Psoas muscle (tissue), 8 donors: ENCODE measurements around the gene CDKAL1. TPM values are rescaled to one million over a fixed set of nuclear protein-coding genes. Genes with fewer than 3 reads are reported as not detected.

Experiments
- ATAC-seq, 4 donors: fragments of 200-7000 bp; cut with Tn5 transposase; one replicate each; pipeline ENCODE4 v1.9.1; 2020; ENCODE audit warnings: moderate library complexity in 3 of 4, mild to moderate bottlenecking in 2 of 4
- DNase-seq, 2 donors: peaks; one replicate each; pipeline ENCODE4 v3.0.0-alpha.2; 2020
- H3K27ac ChIP-seq: fragments of 200-600 bp; one replicate; pipeline ENCODE4 v1.8.0; 2022
- H3K27me3 ChIP-seq, 3 donors: fragments of 200-600 bp in 1 of 3; one replicate each; pipeline versions ENCODE4 v1.6.1 to v1.8.0; 2013 to 2022; ENCODE audit warnings: low read length in 2 of 3, mild to moderate bottlenecking in 2 of 3, moderate library complexity in 1 of 3; ENCODE audit not compliant: insufficient read depth in 3 of 3
- H3K36me3 ChIP-seq, 2 donors: fragments of 200-600 bp in 1 of 2; one replicate each; pipeline versions ENCODE4 v1.6.1 to v1.8.0; 2013 to 2022; ENCODE audit warnings: low read depth in 1 of 2, mild to moderate bottlenecking in 1 of 2, moderate library complexity in 1 of 2; ENCODE audit not compliant: insufficient read depth in 1 of 2
- H3K4me1 ChIP-seq: fragments of 200-600 bp; one replicate; pipeline ENCODE4 v1.8.0; 2022
- H3K4me3 ChIP-seq: fragments of 200-600 bp; one replicate; pipeline ENCODE4 v1.8.0; 2022; ENCODE audit warnings: mild to moderate bottlenecking
- H3K9me3 ChIP-seq: fragments of 200-600 bp; one replicate; pipeline ENCODE4 v1.8.0; 2022
- CTCF ChIP-seq: fragments of 200-600 bp; IDR thresholded peaks from one replicate; pipeline ENCODE4 v1.8.0; 2022; ENCODE audit warnings: antibody characterized with exemption
- WGBS, 3 donors: extraction: QIAGEN DNeasy Blood & Tissue Kit; methylation state at CpG; one replicate each; pipeline versions ENCODE4 v1.1.6 to v1.1.7; 2013; 5-methylcytosine and 5-hydroxymethylcytosine counted together
- intact Hi-C, 2 donors: fragments of 100-400 bp; cut with DNase I; formaldehyde crosslinking; loops; one replicate each; pipeline versions ENCODE4 v1.11.0 to v1.14.2; 2022
- polyA plus RNA-seq, 3 donors: library from polyadenylated mRNA; stranded (reverse); fragments of 200-250 nt; gene quantifications; one replicate each; pipeline ENCODE4 v1.2.3, GENCODE V29; 2013
- total RNA-seq, 4 donors: library from RNA; stranded (reverse); fragmentation: NEBNext Ultra II Directional in 2 of 4; extraction: Animal tissue kit (Norgen Biotek cat#: 25700) in 2 of 4; gene quantifications; one replicate each; pipeline versions ENCODE4 v1.2.1 to v1.2.4, GENCODE V29; 2021 to 2023
- donor health status: healthy with polysubstance abuse.
- donor health status: DM: no; HTN: no; CAD: no; lungs with moderate emphysema.
- donor health status: Bipolar disorder and iron deficiency.
- donor health status: healthy.
- donor health status: DM: yes; HTN: yes; CAD: no.
- donor health status: DM: no; HTN: no; CAD: no.
- donor health status: DM: no; HTN: no; CAD: no.
- donor health status: DM: yes; HTN: yes; CAD: no.

CDKAL1 gene
- total and polyA plus RNA-seq, 7 donors: 4.5 to 16.1 (median 12.9) TPM

- TF ChIP-seq CTCF: no peak
- no peak overlapping the region for H3K4me3 ChIP-seq
Measured at GRCh38 chr6:21143645-21144044, 609.4 kb downstream of the CDKAL1 start.

GRCh38 chr6:21144928-21145327 lies 610.7 kb downstream of the CDKAL1 start:
- ATAC-seq: no peak
- no peak for TF ChIP-seq CTCF
- no peak overlapping the region for H3K4me3 ChIP-seq
- no peak for DNase-seq
- no peaks in the 10 kb centered on the region for H3K9me3 ChIP-seq
- H3K27me3 ChIP-seq: no peaks in the 10 kb centered on the region
- no peaks in the 10 kb centered on the region for H3K36me3 ChIP-seq
- intact Hi-C loops: no loop called here
- no peaks in the 10 kb centered on the region for H3K4me1 ChIP-seq
- 84 to 90% (median 87%) methylated on average over 2 of the region's 2 CpGs for WGBS, 3 donors
- H3K27ac ChIP-seq: no peak overlapping the region

More at GRCh38 chr6:21143645-21144044, 609.4 kb downstream of the CDKAL1 start:
- no peaks in the 10 kb centered on the region for H3K9me3 ChIP-seq
- DNase-seq (no peak), ATAC-seq (no peak)
- WGBS, 3 donors: 55 to 71% (median 68%) methylated on average over 4 of the region's 4 CpGs
- no peaks in the 10 kb centered on the region for H3K4me1 ChIP-seq
- no peaks in the 10 kb centered on the region for H3K36me3 ChIP-seq
- H3K27me3 ChIP-seq: no peaks in the 10 kb centered on the region
- H3K27ac ChIP-seq: no peak overlapping the region
- intact Hi-C loops: no loop called here

DNA sequence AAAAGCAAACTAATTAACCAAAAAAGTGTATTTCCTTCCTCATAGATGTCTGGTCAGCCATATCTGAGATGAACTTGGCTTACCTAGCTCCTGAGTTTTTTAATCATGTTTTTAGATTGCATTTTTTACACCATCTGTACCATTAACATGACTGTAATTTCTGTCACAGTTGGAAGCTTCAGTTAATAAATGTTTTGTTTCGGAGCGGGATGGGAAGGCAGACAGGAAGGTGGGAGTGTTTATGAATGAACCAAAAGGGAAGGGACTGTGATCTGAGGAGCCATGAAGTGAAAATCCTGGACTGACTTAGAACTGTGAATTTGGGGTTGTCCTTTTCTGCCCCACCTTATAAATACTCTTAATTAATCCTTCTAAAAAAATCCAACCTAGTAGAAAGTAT lies 613.7 kb downstream of the CDKAL1 start:
- H3K27me3 ChIP-seq: no peaks in the 10 kb centered on the region

DNA sequence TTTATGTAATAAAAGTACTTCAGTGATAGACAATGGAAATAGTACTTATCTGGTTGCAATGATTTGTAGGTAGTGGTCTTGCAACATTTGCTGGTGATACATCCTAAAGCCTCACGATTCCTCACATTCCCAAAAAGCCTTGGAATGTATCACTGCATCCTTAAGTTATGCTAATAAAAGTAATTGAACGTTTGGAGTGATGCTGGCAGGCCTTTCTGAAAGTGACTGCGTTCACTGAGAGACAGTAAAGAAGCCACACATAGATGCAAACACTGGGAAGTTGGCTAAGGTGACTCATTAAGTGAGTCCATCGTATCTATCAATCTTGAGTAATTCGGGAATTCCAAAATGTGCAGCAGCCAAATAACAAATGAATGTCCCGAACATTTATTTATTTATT lies 615.2 kb downstream of the CDKAL1 start:
- DNase-seq (no peak), ATAC-seq (no peak)
- H3K27me3 ChIP-seq: no peaks in the 10 kb centered on the region
- H3K36me3 ChIP-seq: no peaks in the 10 kb centered on the region
- WGBS, 3 donors: 87 to 92% (median 90%) methylated on average over 6 of the region's 6 CpGs
- no peak overlapping the region for H3K4me3 ChIP-seq
- no peaks in the 10 kb centered on the region for H3K9me3 ChIP-seq
- intact Hi-C loops: no loop called here
- no peak overlapping the region for H3K27ac ChIP-seq
- TF ChIP-seq CTCF: no peak
- H3K4me1 ChIP-seq: no peaks in the 10 kb centered on the region

More for the DNA sequence above, 613.7 kb downstream of the CDKAL1 start:
- TF ChIP-seq CTCF: no peak
- 59 to 89% (median 64%) methylated on average over 2 of the region's 2 CpGs for WGBS, 3 donors
- H3K4me1 ChIP-seq: no peaks in the 10 kb centered on the region
- intact Hi-C loops: no loop called here
- no peaks in the 10 kb centered on the region for H3K36me3 ChIP-seq
- ATAC-seq: no peak
- no peak for DNase-seq
- no peak overlapping the region for H3K4me3 ChIP-seq
- H3K27ac ChIP-seq: no peak overlapping the region
- no peaks in the 10 kb centered on the region for H3K9me3 ChIP-seq

DNA sequence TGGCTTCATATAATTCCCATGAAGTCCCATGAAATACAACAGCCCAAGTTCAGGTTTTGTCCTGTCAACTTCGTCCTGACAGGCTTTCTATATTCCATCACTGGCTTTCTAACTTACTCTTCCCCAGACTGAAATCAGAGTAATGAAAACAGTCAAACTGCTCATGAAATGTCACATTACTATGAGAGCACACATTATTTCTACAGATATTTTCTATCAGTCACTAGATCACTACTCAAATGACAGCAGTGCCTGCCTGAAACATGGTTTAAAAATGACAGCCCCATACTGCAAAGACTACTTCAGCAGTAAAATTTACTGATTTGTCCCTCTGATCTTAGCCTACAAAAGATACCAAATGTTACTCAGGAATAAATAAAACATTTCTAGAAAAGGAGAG lies 616.4 kb downstream of the CDKAL1 start:
- no peak for TF ChIP-seq CTCF
- Histone ChIP-seq H3K27me3 (no peaks in the 10 kb centered on the region), H3K36me3 (no peaks in the 10 kb centered on the region), H3K4me1 (no peaks in the 10 kb centered on the region), H3K9me3 (no peaks in the 10 kb centered on the region), H3K27ac (no peak overlapping the region), H3K4me3 (no peak overlapping the region)
- intact Hi-C loops: no loop called here
- 91 to 97% (median 92%) methylated on average over 1 of the region's 1 CpG for WGBS, 3 donors
- DNase-seq (no peak), ATAC-seq (no peak)
